Measurements from ENCODE around the gene PNPLA8.
"Not testable (repeated sequence)": the region's sequence is repeated elsewhere in the genome, so short reads cannot be mapped to it uniquely, and the experiment has no call there.

Gene PNPLA8, protein sequence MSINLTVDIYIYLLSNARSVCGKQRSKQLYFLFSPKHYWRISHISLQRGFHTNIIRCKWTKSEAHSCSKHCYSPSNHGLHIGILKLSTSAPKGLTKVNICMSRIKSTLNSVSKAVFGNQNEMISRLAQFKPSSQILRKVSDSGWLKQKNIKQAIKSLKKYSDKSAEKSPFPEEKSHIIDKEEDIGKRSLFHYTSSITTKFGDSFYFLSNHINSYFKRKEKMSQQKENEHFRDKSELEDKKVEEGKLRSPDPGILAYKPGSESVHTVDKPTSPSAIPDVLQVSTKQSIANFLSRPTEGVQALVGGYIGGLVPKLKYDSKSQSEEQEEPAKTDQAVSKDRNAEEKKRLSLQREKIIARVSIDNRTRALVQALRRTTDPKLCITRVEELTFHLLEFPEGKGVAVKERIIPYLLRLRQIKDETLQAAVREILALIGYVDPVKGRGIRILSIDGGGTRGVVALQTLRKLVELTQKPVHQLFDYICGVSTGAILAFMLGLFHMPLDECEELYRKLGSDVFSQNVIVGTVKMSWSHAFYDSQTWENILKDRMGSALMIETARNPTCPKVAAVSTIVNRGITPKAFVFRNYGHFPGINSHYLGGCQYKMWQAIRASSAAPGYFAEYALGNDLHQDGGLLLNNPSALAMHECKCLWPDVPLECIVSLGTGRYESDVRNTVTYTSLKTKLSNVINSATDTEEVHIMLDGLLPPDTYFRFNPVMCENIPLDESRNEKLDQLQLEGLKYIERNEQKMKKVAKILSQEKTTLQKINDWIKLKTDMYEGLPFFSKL

DNA sequence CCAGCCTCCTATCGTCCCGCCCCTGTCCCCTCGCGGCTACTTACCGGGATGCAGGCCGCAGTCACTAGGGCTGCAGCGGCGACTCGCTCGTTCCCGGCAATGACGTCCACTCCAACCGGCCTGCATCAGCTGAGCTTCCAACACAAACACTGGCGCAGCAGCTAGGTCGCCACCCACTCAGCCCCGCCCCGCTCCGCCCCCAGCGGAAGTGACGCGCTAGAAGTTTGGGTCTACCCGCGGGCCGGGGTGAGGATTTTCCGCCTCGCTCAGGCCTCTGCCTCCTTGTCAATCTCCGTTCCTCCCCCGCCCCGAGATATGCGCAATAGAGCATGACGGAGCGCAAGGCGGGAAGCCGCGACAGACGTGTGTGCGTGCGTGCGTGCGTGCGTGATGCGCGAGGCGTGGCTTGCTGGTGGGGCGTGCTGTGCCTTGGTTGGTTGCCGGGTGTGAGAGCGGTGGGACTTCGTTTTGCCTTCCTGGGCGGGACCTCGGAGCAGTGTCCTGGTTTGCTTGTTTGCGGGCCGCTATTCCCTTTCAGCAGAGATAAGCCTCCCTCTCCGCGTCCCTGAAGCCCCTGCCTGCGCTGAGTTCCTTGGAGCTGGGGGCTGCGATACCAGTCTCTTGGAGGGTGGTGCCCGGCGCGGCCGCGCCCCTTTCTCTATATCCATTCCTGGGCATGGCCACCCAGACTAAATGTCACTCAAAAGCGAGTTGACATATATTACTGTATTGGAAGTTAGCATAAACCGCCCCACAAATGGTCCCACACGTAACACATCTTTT, at the start of gene PNPLA8:
Gene PNPLA8 (minus strand): TSS at position 151 of the 783 bp plus-strand sequence. CDS start 10,644 bp downstream, outside the sequence.
- peak; percentile 99 for DNase-seq (ENCODE audit: low read depth, low spot score)

DNA sequence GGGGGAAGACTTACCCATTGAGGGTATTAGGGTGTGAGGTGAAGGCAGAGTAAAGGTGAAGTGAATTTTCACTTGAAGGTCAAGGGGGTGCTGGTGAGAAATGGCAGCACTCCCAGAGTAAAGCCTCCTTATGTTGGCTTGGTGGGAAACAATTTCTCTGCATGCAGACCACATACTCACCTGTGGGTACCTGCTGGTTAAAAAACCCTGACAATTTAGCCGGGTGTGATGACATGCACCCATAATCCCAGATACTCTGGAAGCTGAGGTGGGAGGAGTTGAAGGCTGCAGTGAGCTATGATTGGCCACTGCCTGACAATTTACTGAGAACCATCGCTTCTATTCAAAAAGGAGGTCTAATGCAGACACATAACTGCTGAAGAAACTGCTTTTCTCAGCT, 49.2 kb upstream of the PNPLA8 start:
- DNase-seq (ENCODE audit: low read depth, low spot score): no peak

DNA sequence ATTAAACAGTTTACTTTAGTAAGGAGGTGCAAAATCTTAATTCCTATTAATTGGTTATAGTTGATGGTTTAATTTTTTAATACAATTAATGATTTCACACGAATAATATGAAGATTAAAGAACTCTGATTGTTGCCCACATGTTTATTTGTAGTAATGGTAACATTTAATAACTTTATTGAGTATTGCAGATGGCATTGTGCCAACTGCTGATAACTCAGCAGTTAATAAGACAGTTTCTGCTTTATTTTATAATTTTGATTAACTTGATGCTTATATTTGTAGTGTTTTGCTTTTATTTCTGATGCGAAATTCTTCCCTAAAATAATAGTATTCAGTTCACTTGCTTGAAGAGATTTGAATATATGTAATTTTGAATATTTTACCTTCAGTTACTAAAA, 46.5 kb upstream of the PNPLA8 start:
- no peak for DNase-seq (ENCODE audit: low read depth, low spot score)

DNA sequence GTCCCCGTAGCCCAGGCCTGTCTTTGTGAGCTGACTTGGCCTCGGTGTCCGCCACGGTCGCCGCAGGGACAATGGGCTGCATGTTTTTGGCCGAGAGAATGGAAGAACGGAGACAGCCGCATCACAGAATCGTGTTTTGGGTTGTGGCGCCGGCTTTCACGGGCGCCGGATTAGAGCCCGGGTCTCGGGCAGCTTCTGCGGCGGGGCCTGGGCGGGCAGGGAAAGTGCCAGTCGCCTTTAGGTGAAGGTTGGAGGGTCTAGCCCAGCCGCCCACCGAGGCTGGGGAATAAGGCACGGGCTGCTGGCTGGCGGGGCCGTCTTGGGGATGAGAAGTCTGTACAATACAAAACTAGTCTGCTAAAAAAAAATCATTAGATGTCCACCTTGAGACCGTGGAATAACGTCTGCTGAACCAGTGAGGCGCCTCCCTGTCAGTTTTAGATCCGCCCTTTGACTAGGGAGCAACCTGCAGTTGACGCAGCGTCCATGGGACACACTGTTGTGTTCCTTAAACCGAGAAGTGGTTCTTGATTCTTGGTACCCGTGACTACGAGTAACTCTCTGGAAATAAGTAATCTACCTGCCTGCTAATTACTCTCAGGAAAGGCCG, 44.3 kb upstream of the PNPLA8 start:
- DNase-seq (ENCODE audit: low read depth, low spot score): no peak

DNA sequence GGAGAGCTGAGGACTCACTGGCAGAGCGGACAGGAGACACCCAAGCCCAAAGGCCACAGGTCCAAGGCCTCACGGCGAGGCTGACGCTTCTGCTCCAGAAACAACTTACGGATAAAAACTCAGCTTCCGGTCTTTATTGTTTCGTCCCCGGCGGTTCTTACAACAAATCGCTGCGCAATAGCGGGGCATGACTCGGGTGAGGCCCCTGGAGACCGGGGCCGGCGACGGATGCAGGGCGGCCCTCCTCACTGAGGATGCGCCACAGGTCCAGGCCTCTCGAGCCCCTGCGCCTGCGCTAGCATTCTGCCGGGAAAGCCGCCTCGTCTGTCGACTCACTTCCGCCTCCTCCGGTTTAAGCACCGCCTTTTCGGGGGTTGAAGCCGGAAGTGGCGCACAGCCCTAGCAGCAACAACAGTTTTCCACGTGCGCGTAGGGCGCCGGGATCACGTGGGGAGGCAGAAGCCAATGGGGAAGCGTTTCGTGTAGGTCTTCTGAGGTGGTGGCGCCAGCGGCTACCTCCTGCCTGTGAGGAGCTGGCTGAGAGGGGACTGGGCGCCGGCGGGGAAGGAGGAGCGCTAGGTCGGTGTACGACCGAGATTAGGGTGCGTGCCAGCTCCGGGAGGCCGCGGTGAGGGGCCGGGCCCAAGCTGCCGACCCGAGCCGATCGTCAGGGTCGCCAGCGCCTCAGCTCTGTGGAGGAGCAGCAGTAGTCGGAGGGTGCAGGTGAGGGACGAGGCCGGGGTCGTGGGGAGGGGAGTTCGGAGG, 43.6 kb upstream of the PNPLA8 start, which contains the start of the genes DNAJB9 and THAP5:
Gene DNAJB9 (plus strand): TSS at position 494 of the 765 bp plus-strand sequence. CDS start 1,853 bp downstream, outside the sequence.
Gene THAP5 (minus strand): TSS at position 326 of the 765 bp plus-strand sequence. CDS start 137 bp downstream, at position 189.
- DNase-seq (ENCODE audit: low read depth, low spot score): peak; percentile 98

DNA sequence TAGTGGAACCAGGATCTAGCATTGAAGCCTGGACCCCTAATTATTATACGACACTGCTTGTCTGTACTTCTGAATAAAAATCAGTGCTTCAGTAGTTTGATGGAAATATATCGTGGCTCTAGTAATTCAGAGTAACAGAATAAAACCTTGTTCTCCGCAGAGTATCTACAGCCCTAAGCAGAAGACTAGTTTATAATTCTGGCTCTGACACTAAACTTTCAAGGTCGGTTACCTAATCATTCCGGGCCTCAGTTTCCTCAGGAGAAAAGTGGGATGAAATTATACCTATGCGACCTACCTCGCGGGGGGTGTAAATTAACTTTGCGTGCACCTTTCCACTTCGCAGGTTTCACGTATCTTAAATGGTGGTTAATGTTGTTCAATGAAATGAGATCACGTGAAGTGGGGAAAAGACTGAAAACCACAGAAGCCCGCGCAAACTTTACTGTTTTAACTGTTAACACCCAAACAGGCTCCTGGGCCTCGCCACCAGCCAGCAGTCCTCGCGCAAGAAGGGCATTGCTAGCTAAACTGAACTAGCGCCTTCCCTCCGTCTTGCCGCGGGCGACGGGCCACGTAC, 43.0 kb upstream of the PNPLA8 start:
- DNase-seq (ENCODE audit: low read depth, low spot score): no peak

DNA sequence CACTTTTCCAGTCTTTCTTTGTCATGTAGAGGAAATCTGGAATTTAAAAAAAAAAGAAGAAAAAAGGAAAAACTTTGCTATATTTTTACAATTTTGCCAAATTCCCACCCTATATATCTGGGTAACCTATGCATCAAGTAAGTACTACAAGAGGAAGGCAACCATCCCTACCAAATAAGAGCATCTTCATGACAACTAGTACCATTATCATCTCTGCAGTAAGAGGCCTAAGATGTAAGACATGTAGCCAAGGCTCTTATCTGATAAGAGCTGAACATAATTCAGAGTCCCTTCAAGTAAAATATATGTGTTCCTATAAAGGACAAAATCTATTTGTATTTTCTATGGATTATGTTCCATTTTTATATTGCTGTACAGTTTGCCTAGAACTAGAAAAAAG, 40.1 kb upstream of the PNPLA8 start:
- DNase-seq (ENCODE audit: low read depth, low spot score): no peak

DNA sequence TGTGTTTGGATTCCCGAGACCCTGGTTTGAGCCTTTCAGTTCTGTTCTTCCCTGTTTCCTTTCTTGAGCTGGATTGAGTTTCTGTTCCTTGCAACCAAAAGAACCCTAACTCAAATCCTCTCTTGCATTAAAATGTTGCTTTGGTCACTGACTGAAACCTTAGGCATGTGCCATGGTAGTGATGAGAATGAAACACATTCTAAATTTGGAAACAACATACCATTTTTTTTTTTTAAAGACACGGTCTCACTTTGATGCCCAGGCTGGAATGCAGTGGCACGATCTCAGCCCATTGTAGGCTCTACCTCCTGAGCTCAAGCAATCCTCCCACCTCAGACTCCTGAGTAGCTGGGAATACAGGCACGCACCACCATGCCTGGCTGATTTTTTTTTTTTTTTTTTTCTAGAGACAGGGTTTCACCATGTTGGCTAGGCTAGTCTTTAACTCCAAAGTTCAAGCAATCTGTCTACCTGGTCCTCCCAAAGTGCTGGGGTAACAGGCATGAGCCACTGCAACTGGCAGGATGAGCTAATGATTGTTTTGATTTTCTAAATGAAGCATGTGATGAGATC, 35.2 kb upstream of the PNPLA8 start:
- DNase-seq (ENCODE audit: low read depth, low spot score): no peak

DNA sequence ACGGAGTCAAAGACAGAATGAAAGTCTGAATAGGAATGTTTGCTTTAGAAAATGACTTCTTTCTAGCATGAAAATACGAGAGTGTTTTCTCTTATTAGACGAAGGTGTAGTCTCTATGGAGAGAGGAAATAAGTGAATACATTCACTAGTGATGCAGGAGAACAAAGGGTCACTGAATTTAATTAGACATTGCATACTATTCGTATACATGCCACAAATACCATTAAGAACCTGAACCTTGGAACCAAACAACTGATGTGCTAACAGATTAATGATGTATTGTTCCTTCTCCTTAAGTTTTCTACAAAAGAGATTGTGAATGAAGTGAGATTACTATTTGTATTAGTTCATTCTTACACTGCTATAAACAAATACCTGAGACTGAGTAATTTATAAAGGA, 33.3 kb upstream of the PNPLA8 start:
- DNase-seq (ENCODE audit: low read depth, low spot score): no peak

DNA sequence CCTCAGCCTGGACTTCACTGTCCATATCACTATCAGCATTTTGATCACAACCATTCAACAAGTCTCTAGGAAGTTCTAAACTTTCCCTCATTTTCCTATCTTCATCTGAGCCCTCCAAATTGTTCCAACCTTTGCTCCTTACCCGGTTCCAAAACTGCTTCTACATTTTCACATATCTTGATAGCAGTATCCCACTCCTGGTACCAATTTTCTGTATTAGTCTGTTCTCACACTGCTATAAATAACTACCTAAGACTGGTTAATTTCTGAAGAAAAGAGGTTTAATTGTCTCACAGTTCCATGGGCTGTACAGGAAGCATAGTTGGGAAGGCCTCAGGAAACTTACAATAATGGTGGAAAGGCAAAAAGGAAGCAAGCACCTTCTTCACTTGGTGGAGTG, 31.7 kb upstream of the PNPLA8 start:
- DNase-seq (ENCODE audit: low read depth, low spot score): no peak

DNA sequence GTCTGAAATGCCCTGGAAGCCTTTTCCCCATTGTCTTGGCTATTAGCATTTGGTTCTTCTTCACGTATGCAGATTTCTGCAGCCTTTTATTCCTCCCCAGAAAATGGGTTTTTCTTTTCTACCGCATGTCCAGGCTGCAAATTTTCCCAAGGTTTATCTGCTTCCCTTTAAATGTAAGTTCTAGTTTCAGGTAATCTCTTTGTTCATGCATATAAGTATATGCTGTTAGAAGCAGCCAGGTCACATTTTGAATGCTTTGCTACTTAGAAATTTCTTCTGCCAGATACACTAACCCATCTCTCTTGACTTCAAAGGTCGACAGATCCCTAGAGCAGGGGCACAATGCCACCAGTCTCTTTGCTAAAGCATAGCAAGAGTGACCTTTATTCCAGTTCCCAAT, 31.3 kb upstream of the PNPLA8 start:
- DNase-seq (ENCODE audit: low read depth, low spot score): no peak

DNA sequence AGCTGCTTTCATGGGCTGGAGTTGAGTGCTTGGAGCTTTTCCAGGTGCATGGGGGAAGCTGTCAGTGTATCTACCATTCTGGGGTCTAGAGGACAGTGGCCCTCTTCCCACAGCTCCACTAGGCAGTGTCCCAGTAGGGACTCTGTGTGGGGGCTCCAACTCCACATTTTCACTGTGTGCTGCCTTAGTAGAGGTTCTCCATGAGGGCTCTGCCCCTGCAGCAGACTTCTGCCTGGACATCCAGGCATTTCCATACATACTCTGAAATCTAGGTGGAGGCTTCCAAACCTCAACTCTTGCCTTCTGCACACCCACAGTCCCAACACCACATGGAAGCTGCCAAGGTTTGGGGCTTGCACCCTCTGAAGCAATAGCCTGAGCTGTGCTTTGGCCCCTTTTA, 30.7 kb upstream of the PNPLA8 start:
- not testable (repeated sequence) for DNase-seq (ENCODE audit: low read depth, low spot score)

DNA sequence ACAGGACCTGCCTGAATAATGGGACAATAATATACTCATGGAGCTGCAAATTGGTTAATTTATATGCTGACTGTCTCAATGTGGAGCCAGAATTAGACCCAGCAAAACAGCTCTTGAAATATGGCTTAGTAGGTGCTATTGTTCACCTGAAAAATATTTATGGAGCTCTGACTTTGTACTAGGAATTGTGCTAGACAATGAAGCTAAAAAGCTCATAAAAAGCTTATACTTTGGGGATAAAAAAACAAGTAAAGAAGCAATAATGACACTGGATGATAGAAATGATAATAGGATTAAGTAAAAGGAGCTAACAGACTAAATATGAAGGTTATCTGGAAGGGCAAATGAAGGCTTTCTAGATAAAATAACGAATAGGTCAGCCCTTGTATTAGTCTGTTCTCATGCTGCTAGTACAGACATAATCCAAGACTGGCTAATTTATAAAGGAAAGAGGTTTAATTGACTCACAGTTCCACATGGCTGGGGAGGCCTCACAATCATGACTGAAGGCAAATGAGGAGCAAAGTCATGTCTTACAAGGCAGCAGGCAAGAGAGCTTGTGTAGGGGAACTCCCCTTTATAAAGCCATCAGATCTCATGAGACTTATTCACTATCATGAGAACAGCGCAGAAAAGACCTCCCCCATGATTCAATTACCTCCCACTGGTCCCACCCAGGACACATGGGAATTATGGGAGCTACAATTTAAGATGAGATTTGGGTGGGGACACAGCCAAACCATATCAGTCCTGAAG, 22.4 kb upstream of the PNPLA8 start:
- DNase-seq (ENCODE audit: low read depth, low spot score): not testable (repeated sequence)

DNA sequence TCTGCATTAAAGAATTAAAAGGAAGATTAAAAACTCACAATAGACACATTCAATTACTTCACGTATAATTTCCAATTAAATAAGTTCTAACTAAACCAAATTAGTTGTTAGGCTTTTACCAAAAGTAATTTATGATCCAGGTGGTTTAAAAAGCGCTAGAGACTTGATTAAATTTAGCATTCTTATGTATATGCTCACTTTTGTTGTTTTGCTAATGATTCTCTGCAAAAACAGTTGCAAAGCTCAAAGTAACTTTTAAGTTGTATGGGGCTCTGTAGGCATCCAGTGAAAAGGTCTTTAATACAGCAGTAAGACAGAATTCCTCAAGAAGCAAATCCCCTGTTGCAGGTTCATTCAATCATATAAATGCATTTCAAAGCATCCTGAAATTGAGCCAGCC, 15.5 kb upstream of the PNPLA8 start:
- no peak for DNase-seq (ENCODE audit: low read depth, low spot score)

DNA sequence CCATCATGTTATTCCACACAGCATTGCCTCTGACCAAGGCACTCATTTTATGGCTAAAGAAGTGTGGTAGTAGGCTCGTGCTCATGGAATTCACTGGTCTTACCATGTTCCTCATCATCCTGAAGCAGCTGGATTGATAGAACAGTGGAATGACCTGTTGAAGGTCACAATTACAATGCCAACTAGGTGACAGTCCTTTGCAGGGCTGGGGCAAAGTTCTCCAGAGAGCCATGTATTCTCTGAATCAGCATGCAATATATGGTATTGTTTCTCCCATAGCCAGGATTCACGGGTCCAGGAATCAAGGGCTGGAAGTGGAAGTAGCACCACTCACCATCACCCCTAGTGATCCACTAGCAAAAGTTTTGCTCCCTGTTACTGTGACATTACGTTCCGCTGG, 12.8 kb upstream of the PNPLA8 start:
- not testable (repeated sequence) for DNase-seq (ENCODE audit: low read depth, low spot score)

DNA sequence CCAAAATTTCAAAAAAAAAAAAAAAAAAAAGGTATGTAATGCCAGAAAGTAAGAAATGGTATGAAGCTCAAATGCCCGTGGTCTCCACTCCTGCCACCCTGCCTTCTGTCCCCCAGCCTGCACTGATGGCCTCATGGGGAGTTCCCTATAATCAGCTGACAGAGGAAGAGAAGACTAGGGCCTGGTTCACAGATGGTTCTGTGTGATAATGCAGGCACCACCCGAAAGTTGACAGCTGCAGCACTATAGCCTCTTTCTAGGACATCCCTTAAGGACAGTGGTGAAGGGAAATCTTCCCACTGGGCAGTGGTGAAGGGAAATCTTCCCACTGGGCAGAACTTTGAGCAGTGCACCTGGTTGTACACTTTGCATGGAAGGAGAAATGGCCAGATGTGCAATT, 12.3 kb upstream of the PNPLA8 start:
- not testable (repeated sequence) for DNase-seq (ENCODE audit: low read depth, low spot score)

DNA sequence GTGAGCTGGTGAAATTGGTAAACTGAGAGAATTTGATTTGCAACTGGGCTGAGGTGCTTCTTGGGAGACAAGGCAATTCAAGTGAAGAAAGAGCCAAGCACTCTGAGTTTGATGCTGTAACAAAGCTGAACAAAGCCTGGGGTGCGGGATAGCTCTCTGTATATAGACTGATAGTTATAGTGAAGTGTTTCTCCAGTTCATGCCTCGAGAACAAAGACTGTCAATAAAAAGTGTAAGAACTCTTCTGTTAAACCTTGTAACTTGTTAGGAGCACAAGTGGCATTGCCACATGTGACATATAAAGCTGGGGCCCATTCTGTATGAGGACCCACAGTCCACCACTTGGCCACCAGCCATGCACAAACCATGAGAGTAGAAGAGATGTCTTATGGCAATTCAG, 11.3 kb upstream of the PNPLA8 start:
- DNase-seq (ENCODE audit: low read depth, low spot score): no peak

DNA sequence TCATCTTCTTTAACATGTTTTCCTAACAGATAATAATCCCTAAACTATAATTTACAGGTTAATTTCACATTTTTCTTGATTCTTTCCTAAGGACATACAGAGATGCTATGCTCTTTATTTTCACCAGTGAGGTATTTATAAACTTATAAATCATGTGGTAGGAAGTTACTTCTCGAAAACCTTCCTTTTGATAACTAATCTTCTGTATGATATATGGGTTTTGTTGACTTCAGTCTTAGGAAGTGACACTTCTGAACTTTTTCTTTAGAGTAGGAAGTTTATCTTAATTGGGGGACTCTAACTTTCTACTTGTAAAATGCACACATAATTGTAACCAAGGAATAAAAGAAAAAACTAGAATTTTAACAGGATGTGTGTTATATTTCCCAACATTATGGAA, 9.8 kb upstream of the PNPLA8 start:
- DNase-seq (ENCODE audit: low read depth, low spot score): no peak

DNA sequence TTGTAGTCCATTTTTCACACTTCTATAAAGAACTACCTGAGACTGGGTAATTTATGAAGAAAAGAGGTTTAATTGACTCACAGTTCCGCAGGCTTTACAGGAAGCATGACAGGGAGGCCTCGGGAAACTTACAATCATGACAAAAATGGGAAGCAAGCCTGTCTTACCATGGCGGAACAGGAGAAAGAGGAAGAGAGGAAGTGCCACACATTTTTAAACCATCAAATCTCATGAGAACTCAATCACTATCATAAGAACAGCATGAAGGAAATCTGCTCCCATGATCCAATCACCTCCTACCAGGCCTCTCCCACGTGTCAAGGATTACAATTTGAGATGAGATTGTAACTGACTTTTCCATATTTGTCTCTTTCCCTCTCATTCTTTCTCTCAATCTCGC, 9.3 kb upstream of the PNPLA8 start:
- DNase-seq (ENCODE audit: low read depth, low spot score): no peak
